H9 (cell line): ENCODE data around the gene GSE1. TPM values are rescaled to one million over a fixed set of nuclear protein-coding genes. Genes with fewer than 3 reads are reported as not detected.

Source experiments
- DNase-seq: peaks from one replicate; pipeline ENCODE4 v3.0.0-alpha.2; 2017
- H2AFZ ChIP-seq: one replicate; pipeline ENCODE4 v1.6.1; 2013; ENCODE audit warnings: mild to moderate bottlenecking, low read length, control low read depth, moderate library complexity
- H2AK5ac ChIP-seq: 2 replicates; pipeline ENCODE4 v1.6.1; 2013; ENCODE audit warnings: low read length, control low read depth, mixed read lengths; ENCODE audit not compliant: insufficient read length
- H2BK120ac ChIP-seq: one replicate; pipeline ENCODE4 v1.6.1; 2013; ENCODE audit warnings: low read depth, mild to moderate bottlenecking, low read length, control low read depth, inconsistent platforms; ENCODE audit not compliant: poor library complexity, severe bottlenecking
- H2BK12ac ChIP-seq: 2 replicates; pipeline ENCODE4 v1.6.1; 2013; ENCODE audit warnings: low read length, control low read depth, mixed read lengths, low read depth; ENCODE audit not compliant: insufficient read length
- H2BK15ac ChIP-seq: 2 replicates; pipeline ENCODE4 v1.6.1; 2013; ENCODE audit warnings: low read depth, low read length, control low read depth
- H2BK20ac ChIP-seq: one replicate; pipeline ENCODE4 v1.6.1; 2013; ENCODE audit warnings: low read depth, mild to moderate bottlenecking, low read length, control low read depth, inconsistent platforms; ENCODE audit not compliant: poor library complexity, severe bottlenecking
- H2BK5ac ChIP-seq: 2 replicates; pipeline ENCODE4 v1.6.1; 2013; ENCODE audit warnings: low read length, control low read depth, mixed read lengths; ENCODE audit not compliant: insufficient read length
- H3K14ac ChIP-seq: 2 replicates; pipeline ENCODE4 v1.6.1; 2013; ENCODE audit warnings: low read length, control low read depth; ENCODE audit not compliant: insufficient read depth
- H3K18ac ChIP-seq: 2 replicates; pipeline ENCODE4 v1.6.1; 2013; ENCODE audit warnings: low read depth, mild to moderate bottlenecking, mixed read lengths, low read length, control low read depth; ENCODE audit not compliant: insufficient read length
- H3K23ac ChIP-seq: 2 replicates; pipeline ENCODE4 v1.6.1; 2013; ENCODE audit warnings: low read length, control low read depth, mixed read lengths, low read depth; ENCODE audit not compliant: insufficient read length
- H3K23me2 ChIP-seq: 2 replicates; pipeline ENCODE4 v1.6.1; 2013; ENCODE audit warnings: low read depth, mild to moderate bottlenecking, mixed read lengths, low read length, control low read depth; ENCODE audit not compliant: insufficient read length, poor library complexity, severe bottlenecking
- H3K27ac ChIP-seq: 2 replicates; pipeline ENCODE4 v1.5.1; 2013; ENCODE audit warnings: low read length, control low read depth, mixed read lengths, low read depth; ENCODE audit not compliant: insufficient read length
- H3K27me3 ChIP-seq: 2 replicates; pipeline ENCODE4 v1.6.1; 2013; ENCODE audit warnings: low read length, control low read depth, inconsistent platforms; ENCODE audit not compliant: insufficient read depth
- H3K4ac ChIP-seq: 2 replicates; pipeline ENCODE4 v1.6.1; 2013; ENCODE audit warnings: low read depth, mild to moderate bottlenecking, control low read depth, inconsistent platforms, low read length, moderate library complexity
- H3K4me1 ChIP-seq: 2 replicates; pipeline ENCODE4 v1.6.1; 2013; ENCODE audit warnings: low read length, control low read depth, inconsistent platforms; ENCODE audit not compliant: insufficient read depth
- H3K4me2 ChIP-seq: 2 replicates; pipeline ENCODE4 v1.6.1; 2013; ENCODE audit warnings: low read length, control low read depth, mixed read lengths; ENCODE audit not compliant: insufficient read length, insufficient read depth
- H3K56ac ChIP-seq: 2 replicates; pipeline ENCODE4 v1.6.1; 2013; ENCODE audit warnings: low read depth, mild to moderate bottlenecking, mixed read lengths, low read length, control low read depth; ENCODE audit not compliant: insufficient read length
- H3K79me1 ChIP-seq: 2 replicates; pipeline ENCODE4 v1.6.1; 2013; ENCODE audit warnings: low read depth, mild to moderate bottlenecking, moderate library complexity, low read length, control low read depth, inconsistent platforms; ENCODE audit not compliant: insufficient read depth, poor library complexity, severe bottlenecking
- H3K79me2 ChIP-seq: 2 replicates; pipeline ENCODE4 v1.6.1; 2013; ENCODE audit warnings: low read length, control low read depth, inconsistent platforms; ENCODE audit not compliant: insufficient read depth
- H3K9ac ChIP-seq: 2 replicates; pipeline ENCODE4 v1.6.1; 2013; ENCODE audit warnings: low read length, control low read depth, mixed read lengths; ENCODE audit not compliant: insufficient read length; ENCODE audit errors: extremely low read depth
- H3K9me3 ChIP-seq: one replicate; pipeline ENCODE4 v1.6.1; 2013; ENCODE audit warnings: low read depth, low read length, inconsistent platforms; ENCODE audit not compliant: control insufficient read depth
- H3T11ph ChIP-seq: one replicate; pipeline ENCODE4 v1.6.1; 2013; ENCODE audit warnings: mild to moderate bottlenecking, low read length, control low read depth, inconsistent platforms
- H4K20me1 ChIP-seq: one replicate; pipeline ENCODE4 v1.6.1; 2013; ENCODE audit not compliant: control insufficient read depth, insufficient read length, insufficient read depth
- H4K5ac ChIP-seq: 2 replicates; pipeline ENCODE4 v1.6.1; 2013; ENCODE audit warnings: low read depth, mild to moderate bottlenecking, mixed read lengths, low read length, control low read depth; ENCODE audit not compliant: insufficient read length
- H4K8ac ChIP-seq: replicated peaks from 2 replicates; pipeline ENCODE4 v1.6.1; 2013; ENCODE audit warnings: low read length, control low read depth, mixed read lengths, low read depth; ENCODE audit not compliant: insufficient read length
- H4K91ac ChIP-seq: 2 replicates; pipeline ENCODE4 v1.6.1; 2013; ENCODE audit warnings: low read depth, mild to moderate bottlenecking, moderate library complexity, mixed read lengths, low read length, control low read depth; ENCODE audit not compliant: insufficient read length
- H3K27ac Mint-ChIP-seq, 3 experiments: 2 replicates in 2 of 3; 3 replicates in 1 of 3; pipeline ENCODE4 v1.8.0; 2020 to 2021; ENCODE audit warnings: mixed read lengths in 3 of 3, mild to moderate bottlenecking in 1 of 3, moderate library complexity in 1 of 3
- H3K27me3 Mint-ChIP-seq: 2 replicates; pipeline ENCODE4 v1.8.0; 2021; ENCODE audit warnings: low read depth, mild to moderate bottlenecking, moderate library complexity, mixed read lengths
- H3K36me3 Mint-ChIP-seq, 3 experiments: 2 replicates in 2 of 3; 3 replicates in 1 of 3; pipeline ENCODE4 v1.8.0; 2020 to 2021; ENCODE audit warnings: low read depth in 3 of 3, mixed read lengths in 3 of 3; ENCODE audit not compliant: insufficient read depth in 1 of 3
- H3K4me1 Mint-ChIP-seq, 2 experiments: 2 replicates each; pipeline ENCODE4 v1.8.0; 2020; ENCODE audit warnings: mixed read lengths in 2 of 2
- H3K4me3 Mint-ChIP-seq, 2 experiments: 2 replicates in 1 of 2; 3 replicates in 1 of 2; pipeline ENCODE4 v1.8.0; 2020 to 2021; ENCODE audit warnings: mild to moderate bottlenecking in 2 of 2, mixed read lengths in 2 of 2, moderate library complexity in 1 of 2
- H3K9me3 Mint-ChIP-seq, 2 experiments: 2 replicates in 1 of 2; 3 replicates in 1 of 2; pipeline ENCODE4 v1.8.0; 2020; ENCODE audit warnings: mild to moderate bottlenecking in 2 of 2, mixed read lengths in 2 of 2, moderate library complexity in 1 of 2
- WGBS: extraction: QIAGEN DNeasy Blood & Tissue Kit; methylation state at CpG from one replicate; pipeline ENCODE4 v1.1.7; 2013; ENCODE audit warnings: missing lambda C conversion rate, low lambda C conversion rate, mixed read lengths; ENCODE audit not compliant: insufficient read length; ENCODE audit errors: extremely low coverage; 5-methylcytosine and 5-hydroxymethylcytosine counted together
- total RNA-seq: library from RNA; stranded (reverse); gene quantifications from 2 replicates; pipeline ENCODE4 v1.2.1, GENCODE V29; 2021
- TF ChIP-seq, protein P1 (sequence below): fragments of 200-600 bp; sonication (generic); conservative IDR thresholded peaks from 3 replicates; pipeline ENCODE4 v1.8.0; 2021; ENCODE audit warnings: antibody characterized with exemption, mild to moderate bottlenecking

Gene GSE1
- total RNA-seq, 1 experiment from 2014 or later, result 125 TPM

DNA sequence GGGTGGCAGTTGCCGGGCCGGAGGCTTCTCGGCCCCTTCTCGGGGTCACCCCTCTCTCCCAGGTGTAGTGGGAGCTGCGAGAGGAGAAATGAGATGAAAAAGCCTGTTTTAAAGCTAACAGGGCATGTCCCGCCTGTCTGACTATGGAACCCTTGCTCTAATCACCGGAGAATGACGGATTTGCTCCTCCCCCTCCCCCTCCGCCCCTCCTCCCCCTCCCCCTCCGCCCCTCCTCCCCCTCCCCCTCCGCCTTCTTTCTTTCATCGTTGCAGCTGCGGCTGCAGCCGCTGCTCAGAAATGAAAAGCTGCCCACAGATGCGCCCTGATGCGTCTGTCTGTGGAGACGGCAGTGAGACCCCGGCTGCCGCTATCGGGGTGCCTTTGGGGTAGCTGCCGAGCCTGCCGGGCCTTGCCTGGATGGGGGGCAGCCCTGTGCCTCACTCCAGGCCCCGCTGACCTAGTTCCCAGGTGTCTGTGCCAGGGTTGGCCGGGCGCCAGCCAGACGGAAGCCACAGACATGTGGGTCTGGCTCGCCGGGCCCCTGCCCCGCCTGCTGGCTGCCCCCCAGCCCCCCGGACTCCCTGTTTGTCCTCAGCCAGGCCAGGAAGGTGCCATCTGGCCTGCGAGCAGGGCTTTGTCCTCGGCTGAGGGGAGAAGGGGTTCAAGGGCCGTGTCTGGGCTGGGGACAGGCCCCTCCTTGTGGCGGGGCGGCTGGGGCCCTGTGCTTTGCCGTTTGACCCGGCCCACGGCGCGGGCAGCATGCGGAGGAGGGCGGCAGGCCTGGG, 37.9 kb downstream of the GSE1 start:
- Histone ChIP-seq H3K4ac (no peak overlapping the region), H4K91ac (no peak overlapping the region), H2AK5ac (no peak overlapping the region), H3K79me2 (peaks cover 2% of the 10 kb centered on the region; the same call in 1 of the 2 replicates), H2BK12ac (no peak overlapping the region), H4K8ac (no peak overlapping the region), H3K9ac (no peak overlapping the region), H3K18ac (no peak overlapping the region), H2BK120ac (no peak overlapping the region), H3K4me2 (no peak overlapping the region), H3K14ac (no peak overlapping the region), H4K5ac (no peak overlapping the region), H3K9me3 (no peaks in the 10 kb centered on the region), H3K23me2 (no peaks in the 10 kb centered on the region), H3K27me3 (no peaks in the 10 kb centered on the region), H2AFZ (no peak overlapping the region), H3K23ac (no peak overlapping the region), H2BK15ac (no peak overlapping the region), H3K56ac (no peak overlapping the region), H3K79me1 (peaks cover 11% of the 10 kb centered on the region), H3K4me1 (no peaks in the 10 kb centered on the region), H3T11ph (no peak overlapping the region), H4K20me1 (no peaks in the 10 kb centered on the region), H2BK20ac (no peak overlapping the region), H2BK5ac (no peak overlapping the region), H3K27ac (no peak overlapping the region)
- DNase-seq, result no peak
- peaks cover 18 to 52% (median 48%) of the 10 kb centered on the region in 3 experiments for H3K36me3 Mint-ChIP-seq
- TF ChIP-seq, protein P1, sequence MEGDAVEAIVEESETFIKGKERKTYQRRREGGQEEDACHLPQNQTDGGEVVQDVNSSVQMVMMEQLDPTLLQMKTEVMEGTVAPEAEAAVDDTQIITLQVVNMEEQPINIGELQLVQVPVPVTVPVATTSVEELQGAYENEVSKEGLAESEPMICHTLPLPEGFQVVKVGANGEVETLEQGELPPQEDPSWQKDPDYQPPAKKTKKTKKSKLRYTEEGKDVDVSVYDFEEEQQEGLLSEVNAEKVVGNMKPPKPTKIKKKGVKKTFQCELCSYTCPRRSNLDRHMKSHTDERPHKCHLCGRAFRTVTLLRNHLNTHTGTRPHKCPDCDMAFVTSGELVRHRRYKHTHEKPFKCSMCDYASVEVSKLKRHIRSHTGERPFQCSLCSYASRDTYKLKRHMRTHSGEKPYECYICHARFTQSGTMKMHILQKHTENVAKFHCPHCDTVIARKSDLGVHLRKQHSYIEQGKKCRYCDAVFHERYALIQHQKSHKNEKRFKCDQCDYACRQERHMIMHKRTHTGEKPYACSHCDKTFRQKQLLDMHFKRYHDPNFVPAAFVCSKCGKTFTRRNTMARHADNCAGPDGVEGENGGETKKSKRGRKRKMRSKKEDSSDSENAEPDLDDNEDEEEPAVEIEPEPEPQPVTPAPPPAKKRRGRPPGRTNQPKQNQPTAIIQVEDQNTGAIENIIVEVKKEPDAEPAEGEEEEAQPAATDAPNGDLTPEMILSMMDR, result no peak
- WGBS, result no CpG with 5 or more reads among the region's 42 CpGs
- peaks cover 0 to 3% of the 10 kb centered on the region in 2 experiments; a peak in 1 of 5 replicates for H3K9me3 Mint-ChIP-seq
- H3K27me3 Mint-ChIP-seq, result no peaks in the 10 kb centered on the region; the same call in 1 of the 2 replicates
- H3K4me1 Mint-ChIP-seq, result peaks cover 0 to 15% of the 10 kb centered on the region in 2 experiments; a peak in 3 of 4 replicates
- H3K27ac Mint-ChIP-seq, result no peak overlapping the region
- no peak overlapping the region for H3K4me3 Mint-ChIP-seq
